ENCODE measurements around the gene DEXI.

Gene DEXI
- 13.9 to 43.2 (median 33.0) reads per million in 9 experiments for total RNA-seq

GRCh38 chr16:10942352-10943063 is at the start of gene DEXI:
TSS of gene DEXI (minus strand) at chr16:10942468. CDS start at chr16:10942005, 463 bp downstream.
- H3K4me3 Mint-ChIP-seq = peak within 1 kb of the TSS; percentile 93 to 96
- peaks cover 5% of the 10 kb centered on the region for H3K36me3 Mint-ChIP-seq (ENCODE audit: insufficient read depth)
- H3K9me3 Mint-ChIP-seq = no peaks in the 10 kb centered on the region
- ATAC-seq (replicated peaks) = peak; percentile 81
- H3K27ac Mint-ChIP-seq = peak within 1 kb of the TSS; percentile 58 to 92
- no peaks in the 10 kb centered on the region for H3K27me3 Mint-ChIP-seq
- peaks cover 63 to 75% of the 10 kb centered on the region in 2 donors for H3K4me1 Mint-ChIP-seq (ENCODE audit: low read depth in 2 of 2)
- DNase-seq = peak; percentile 92 to 97 (median 94)

GRCh38 chr16:10990378-10990777 is 48.1 kb upstream of the DEXI start:
- H3K9me3 Mint-ChIP-seq = no peaks in the 10 kb centered on the region
- H3K4me1 Mint-ChIP-seq (ENCODE audit: low read depth in 2 of 2) = peaks cover 23 to 38% of the 10 kb centered on the region in 2 donors
- ATAC-seq (replicated peaks) = no peak
- no peak for DNase-seq
- H3K27ac Mint-ChIP-seq = no peak overlapping the region
- H3K4me3 Mint-ChIP-seq = no peak overlapping the region
- no peaks in the 10 kb centered on the region for H3K27me3 Mint-ChIP-seq
- peaks cover 3% of the 10 kb centered on the region for H3K36me3 Mint-ChIP-seq (ENCODE audit: insufficient read depth)

GRCh38 chr16:10989559-10989958 is 47.3 kb upstream of the DEXI start:
- ATAC-seq (replicated peaks) (no peak), DNase-seq (no peak)
- Mint-ChIP-seq H3K27me3 (no peaks in the 10 kb centered on the region), H3K4me3 (no peak overlapping the region), H3K36me3 (ENCODE audit: insufficient read depth) (peaks cover 3% of the 10 kb centered on the region), H3K4me1 (ENCODE audit: low read depth in 2 of 2) (peaks cover 23 to 34% of the 10 kb centered on the region in 2 donors), H3K27ac (no peak overlapping the region), H3K9me3 (no peaks in the 10 kb centered on the region)

GRCh38 chr16:10988879-10989278 is 46.6 kb upstream of the DEXI start:
- no peak for DNase-seq
- H3K4me1 Mint-ChIP-seq (ENCODE audit: low read depth in 2 of 2) = peaks cover 23 to 34% of the 10 kb centered on the region in 2 donors
- H3K27me3 Mint-ChIP-seq = no peaks in the 10 kb centered on the region
- H3K4me3 Mint-ChIP-seq = no peak overlapping the region
- ATAC-seq (replicated peaks) = no peak
- no peaks in the 10 kb centered on the region for H3K9me3 Mint-ChIP-seq
- peak overlapping the region; percentile 39 to 41 for H3K27ac Mint-ChIP-seq
- H3K36me3 Mint-ChIP-seq (ENCODE audit: insufficient read depth) = peaks cover 3% of the 10 kb centered on the region

GRCh38 chr16:10988164-10988803 is 46.0 kb upstream of the DEXI start:
- Mint-ChIP-seq H3K27ac (peak overlapping the region; percentile 39 to 41), H3K36me3 (ENCODE audit: insufficient read depth) (peaks cover 3% of the 10 kb centered on the region), H3K4me3 (peak overlapping the region; percentile 53), H3K9me3 (no peaks in the 10 kb centered on the region), H3K4me1 (ENCODE audit: low read depth in 2 of 2) (peaks cover 23 to 37% of the 10 kb centered on the region in 2 donors), H3K27me3 (no peaks in the 10 kb centered on the region)
- ATAC-seq (replicated peaks) = peak; percentile 61
- no peak for DNase-seq

GRCh38 chr16:10987361-10988163 is 45.3 kb upstream of the DEXI start:
- Mint-ChIP-seq H3K27ac (peak overlapping the region; percentile 2 to 39), H3K4me3 (peak overlapping the region; percentile 53), H3K27me3 (no peaks in the 10 kb centered on the region), H3K4me1 (ENCODE audit: low read depth in 2 of 2) (peaks cover 23 to 42% of the 10 kb centered on the region in 2 donors), H3K36me3 (ENCODE audit: insufficient read depth) (peaks cover 3% of the 10 kb centered on the region), H3K9me3 (no peaks in the 10 kb centered on the region)
- no peak for DNase-seq
- peak; percentile 41 for ATAC-seq (replicated peaks)

GRCh38 chr16:10984509-10984908 is 42.2 kb upstream of the DEXI start:
- Mint-ChIP-seq H3K9me3 (no peaks in the 10 kb centered on the region), H3K4me1 (ENCODE audit: low read depth in 2 of 2) (peaks cover 18 to 39% of the 10 kb centered on the region in 2 donors), H3K27me3 (no peaks in the 10 kb centered on the region), H3K4me3 (no peak overlapping the region), H3K27ac (no peak overlapping the region), H3K36me3 (ENCODE audit: insufficient read depth) (peaks cover 13% of the 10 kb centered on the region)
- ATAC-seq (replicated peaks) (no peak), DNase-seq (no peak)

GRCh38 chr16:10983159-10983558 is 40.9 kb upstream of the DEXI start:
- Mint-ChIP-seq H3K4me1 (ENCODE audit: low read depth in 2 of 2) (peaks cover 12 to 29% of the 10 kb centered on the region in 2 donors), H3K27ac (no peak overlapping the region), H3K36me3 (ENCODE audit: insufficient read depth) (peaks cover 17% of the 10 kb centered on the region), H3K4me3 (peak overlapping the region in 1 of 2 donors; percentile 19), H3K27me3 (no peaks in the 10 kb centered on the region), H3K9me3 (no peaks in the 10 kb centered on the region)
- ATAC-seq (replicated peaks) (no peak), DNase-seq (no peak)

GRCh38 chr16:10982465-10983150 is 40.3 kb upstream of the DEXI start:
- DNase-seq = no peak
- Mint-ChIP-seq H3K36me3 (ENCODE audit: insufficient read depth) (peaks cover 20% of the 10 kb centered on the region), H3K27ac (no peak overlapping the region), H3K4me1 (ENCODE audit: low read depth in 2 of 2) (peaks cover 7 to 25% of the 10 kb centered on the region in 2 donors), H3K27me3 (no peaks in the 10 kb centered on the region), H3K9me3 (no peaks in the 10 kb centered on the region), H3K4me3 (peak overlapping the region in 1 of 2 donors; percentile 19)
- ATAC-seq (replicated peaks) = no peak

- no peak for DNase-seq
- Mint-ChIP-seq H3K9me3 (no peaks in the 10 kb centered on the region), H3K27ac (no peak overlapping the region), H3K4me1 (ENCODE audit: low read depth in 2 of 2) (peaks cover 0 to 20% of the 10 kb centered on the region in 2 donors), H3K27me3 (no peaks in the 10 kb centered on the region), H3K36me3 (ENCODE audit: insufficient read depth) (peaks cover 25% of the 10 kb centered on the region), H3K4me3 (no peak overlapping the region)
- ATAC-seq (replicated peaks) = peak; percentile 71
These were observed 39.5 kb upstream of the DEXI start for GRCh38 chr16:10981697-10982216.

GRCh38 chr16:10980813-10981212 is 38.5 kb upstream of the DEXI start:
- H3K36me3 Mint-ChIP-seq (ENCODE audit: insufficient read depth) = peaks cover 22% of the 10 kb centered on the region
- no peak overlapping the region for H3K27ac Mint-ChIP-seq
- DNase-seq (no peak), ATAC-seq (replicated peaks) (no peak)
- H3K27me3 Mint-ChIP-seq = no peaks in the 10 kb centered on the region
- H3K9me3 Mint-ChIP-seq = no peaks in the 10 kb centered on the region
- H3K4me1 Mint-ChIP-seq (ENCODE audit: low read depth in 2 of 2) = peaks cover 0 to 17% of the 10 kb centered on the region in 2 donors
- H3K4me3 Mint-ChIP-seq = no peak overlapping the region

- H3K9me3 Mint-ChIP-seq = no peaks in the 10 kb centered on the region
- H3K4me3 Mint-ChIP-seq = no peak overlapping the region
- no peaks in the 10 kb centered on the region for H3K27me3 Mint-ChIP-seq
- DNase-seq = no peak
- H3K4me1 Mint-ChIP-seq (ENCODE audit: low read depth in 2 of 2) = peaks cover 0 to 17% of the 10 kb centered on the region in 2 donors
- H3K36me3 Mint-ChIP-seq (ENCODE audit: insufficient read depth) = peaks cover 28% of the 10 kb centered on the region
- no peak for ATAC-seq (replicated peaks)
- H3K27ac Mint-ChIP-seq = no peak overlapping the region
These were observed 37.7 kb upstream of the DEXI start for GRCh38 chr16:10979717-10980601.
